HG02852 (cell line): ENCODE results near the gene KRT77.
"Not testable (repeated sequence)": the region's sequence is repeated elsewhere in the genome, so short reads cannot be mapped to it uniquely, and the experiment has no call there.

Source experiments
- ATAC-seq: cut with Tn5 transposase; IDR thresholded peaks from one replicate; pipeline ENCODE4 v1.9.1; 2021; ENCODE audit warnings: mild to moderate bottlenecking, moderate library complexity; ENCODE audit not compliant: unreplicated experiment

KRT77 gene

DNA sequence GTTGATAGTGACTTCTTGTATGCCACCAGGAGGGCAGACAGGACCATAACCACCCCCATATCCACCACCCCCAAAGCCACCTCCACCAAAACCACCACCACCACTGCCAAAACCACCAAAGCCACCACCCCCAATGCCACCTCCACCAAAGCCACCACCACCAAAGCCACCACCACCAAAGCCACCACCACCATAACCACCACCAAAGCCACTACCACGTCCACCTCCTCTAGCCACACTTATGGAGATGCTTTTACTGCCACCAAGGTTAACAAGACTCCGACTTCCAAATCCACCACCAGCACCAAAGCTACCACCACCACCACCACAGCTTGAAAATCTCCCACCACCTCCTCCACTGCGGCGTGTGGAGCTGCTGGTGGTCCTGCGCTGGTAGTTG lies 23.4 kb downstream of the KRT77 start:
- ATAC-seq = no peak

DNA sequence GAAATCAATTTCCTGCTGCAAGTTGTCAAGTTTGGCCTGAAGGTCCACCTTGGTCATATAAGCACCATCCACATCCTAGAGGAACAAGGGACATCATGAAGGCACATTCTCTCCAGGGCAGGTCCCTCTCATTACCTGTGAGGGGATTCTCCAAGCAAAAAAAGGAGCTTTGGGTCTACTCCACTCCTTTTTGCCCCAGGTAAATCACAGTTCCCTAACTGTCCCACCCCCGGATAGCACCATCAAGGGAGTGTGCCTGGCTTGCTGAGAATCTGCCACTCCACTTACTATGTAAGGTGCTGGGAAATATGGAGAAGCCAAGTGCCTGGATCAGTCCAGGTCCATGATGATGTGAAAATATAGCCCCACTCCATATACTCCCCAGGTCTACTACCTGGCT lies 25.7 kb downstream of the KRT77 start:
- ATAC-seq = no peak

DNA sequence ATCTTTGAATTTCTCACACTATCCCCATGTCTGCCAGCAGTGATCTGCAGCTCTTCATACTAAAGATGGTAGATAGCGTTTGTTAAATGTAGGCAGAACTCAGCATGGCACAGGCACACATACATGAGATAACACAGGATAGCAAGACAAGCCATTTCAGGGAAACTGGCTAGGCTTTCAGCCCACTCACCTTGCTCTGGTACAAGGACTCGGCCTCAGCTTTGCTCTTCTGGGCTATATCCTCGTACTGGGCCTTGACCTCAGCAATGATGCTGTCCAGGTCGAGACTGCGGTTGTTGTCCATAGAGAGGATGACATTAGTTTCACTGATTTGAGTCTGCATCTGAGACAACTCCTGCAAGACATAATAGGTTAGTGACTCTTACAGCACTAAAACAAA lies 26.2 kb downstream of the KRT77 start:
- ATAC-seq = no peak

DNA sequence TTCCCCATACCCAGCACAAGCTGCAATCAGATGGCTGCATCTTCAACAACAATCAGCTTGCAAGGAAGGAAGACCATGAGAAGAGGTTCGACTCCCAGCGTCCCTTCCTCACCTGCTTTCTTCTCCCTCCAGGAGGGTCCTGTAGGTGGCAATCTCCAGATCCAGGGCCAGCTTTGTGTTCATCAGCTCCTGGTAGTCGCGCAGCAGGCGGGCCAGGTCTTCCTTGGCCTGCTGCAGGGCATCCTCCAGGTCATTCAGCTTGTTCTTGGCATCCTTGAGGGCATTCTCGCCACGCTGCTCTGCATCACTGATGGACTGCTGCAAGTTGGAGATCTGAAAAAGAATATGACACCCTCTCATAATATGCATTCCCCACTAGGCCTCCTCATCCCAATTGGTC lies 27.2 kb downstream of the KRT77 start:
- ATAC-seq = no peak

DNA sequence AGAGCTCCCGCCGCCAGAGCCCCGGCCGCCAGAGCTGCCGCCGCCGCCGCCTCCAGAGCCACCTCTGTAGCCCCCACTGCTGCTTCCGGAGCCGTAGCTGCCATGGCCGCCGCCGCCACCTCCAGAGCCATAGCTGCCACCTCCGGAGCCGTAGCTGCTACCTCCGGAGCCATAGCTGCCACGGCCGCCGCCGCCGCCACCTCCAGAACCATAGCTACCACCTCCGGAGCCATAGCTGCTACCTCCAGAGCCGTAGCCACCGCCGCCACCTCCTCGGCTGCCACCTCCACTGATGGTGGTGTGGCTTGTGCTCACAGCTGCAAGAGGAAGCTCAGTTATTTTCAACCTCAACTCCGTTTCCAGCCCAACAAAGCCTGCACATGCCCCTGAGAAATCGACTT lies 28.0 kb downstream of the KRT77 start:
- no peak for ATAC-seq

DNA sequence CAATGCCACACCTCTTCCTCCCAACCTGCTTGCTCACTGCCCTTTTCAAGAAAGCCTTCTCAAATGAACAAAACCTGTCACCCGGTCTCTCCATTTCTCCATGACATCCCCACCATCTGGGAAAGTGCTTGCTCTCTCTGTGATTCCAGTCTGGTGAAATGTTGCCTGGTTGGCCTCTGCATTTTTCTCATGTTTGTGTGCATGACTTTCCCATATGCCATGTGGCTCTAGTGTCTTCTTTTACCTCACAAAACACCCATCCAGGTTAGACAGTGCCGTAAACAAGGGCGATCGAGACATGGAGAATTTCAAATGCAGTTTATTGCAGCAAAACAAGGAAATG lies 28.9 kb downstream of the KRT77 start:
- ATAC-seq = no peak

DNA sequence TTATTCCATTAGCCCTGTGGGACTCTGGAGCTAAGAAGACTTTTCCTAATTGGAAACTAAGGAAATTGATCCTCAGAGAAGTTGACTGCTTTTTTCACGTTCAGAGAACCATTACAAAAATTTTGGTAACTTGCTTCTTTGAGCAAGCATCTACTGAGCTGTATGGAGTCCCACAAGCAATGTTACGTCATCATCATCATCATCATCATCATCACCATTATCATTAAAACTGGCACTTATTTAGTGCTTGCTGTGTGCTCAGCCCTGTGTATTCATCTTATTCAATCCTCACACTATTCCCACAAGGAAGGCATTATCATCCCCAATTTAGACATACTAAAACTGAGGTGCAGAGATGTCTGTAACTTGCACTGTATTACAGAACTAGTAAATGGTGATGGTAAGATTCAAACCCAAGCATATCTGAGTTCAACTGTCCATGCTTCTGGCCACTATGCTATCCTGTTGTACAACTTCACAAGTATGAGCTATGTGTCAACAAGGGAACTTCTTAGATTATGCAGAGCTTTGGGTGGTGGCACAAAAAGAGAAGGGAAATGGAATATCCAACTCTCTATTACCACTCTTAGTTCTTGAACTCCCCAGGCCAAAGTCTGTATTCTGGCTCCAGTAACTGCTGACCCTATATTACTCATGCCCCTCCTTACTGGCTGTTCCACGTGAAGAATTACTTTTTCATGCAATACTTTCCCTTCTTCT lies 29.5 kb downstream of the KRT77 start:
- ATAC-seq = no peak

DNA sequence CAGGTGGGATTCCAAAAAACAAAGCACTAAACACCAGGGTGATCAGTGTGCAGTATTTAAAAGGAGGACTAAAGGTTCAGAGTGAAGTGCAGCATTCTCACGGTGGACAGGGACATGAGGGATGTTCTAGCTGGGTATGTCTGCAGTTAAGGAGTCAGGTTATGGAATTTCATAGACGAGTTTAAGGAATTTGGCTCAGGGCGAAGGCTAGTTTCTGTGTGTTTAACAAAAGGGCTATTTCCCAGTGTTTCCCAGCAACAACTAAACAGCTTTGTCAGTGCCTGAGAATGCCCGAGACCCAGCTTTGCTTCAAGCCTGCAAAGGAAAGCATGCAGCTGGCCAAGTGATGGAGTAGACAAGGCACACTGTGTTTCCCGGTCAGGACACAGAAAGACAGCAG lies 30.1 kb downstream of the KRT77 start:
- no peak for ATAC-seq

DNA sequence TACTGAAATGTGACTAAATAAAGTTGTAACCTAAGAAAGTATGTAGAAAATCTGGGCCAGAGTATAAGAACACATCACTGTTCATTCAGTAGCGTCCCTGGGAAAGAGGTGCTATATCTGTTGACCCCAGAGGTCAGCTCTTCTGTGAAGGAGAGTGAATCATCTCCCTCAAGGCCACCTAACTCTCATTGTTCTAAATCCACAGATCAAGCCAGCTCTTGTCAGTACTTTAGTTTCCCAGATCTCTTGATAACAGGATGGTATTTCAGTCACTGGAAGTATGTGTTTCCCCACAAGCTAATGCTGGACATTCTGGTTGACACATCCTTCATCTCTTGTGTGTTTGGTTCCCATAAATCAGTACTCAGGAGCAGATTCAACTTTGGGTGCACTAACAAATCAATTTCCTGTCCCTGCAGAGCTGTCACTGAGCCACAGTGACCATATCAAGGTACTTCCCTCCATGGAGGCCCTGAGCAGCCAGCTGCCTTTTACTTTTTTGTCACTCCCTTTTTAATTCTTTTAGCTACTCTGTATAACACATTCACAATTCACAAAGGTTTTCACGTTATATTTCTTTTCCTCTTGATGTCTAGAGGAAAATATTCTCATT lies 30.9 kb downstream of the KRT77 start:
- no peak for ATAC-seq

DNA sequence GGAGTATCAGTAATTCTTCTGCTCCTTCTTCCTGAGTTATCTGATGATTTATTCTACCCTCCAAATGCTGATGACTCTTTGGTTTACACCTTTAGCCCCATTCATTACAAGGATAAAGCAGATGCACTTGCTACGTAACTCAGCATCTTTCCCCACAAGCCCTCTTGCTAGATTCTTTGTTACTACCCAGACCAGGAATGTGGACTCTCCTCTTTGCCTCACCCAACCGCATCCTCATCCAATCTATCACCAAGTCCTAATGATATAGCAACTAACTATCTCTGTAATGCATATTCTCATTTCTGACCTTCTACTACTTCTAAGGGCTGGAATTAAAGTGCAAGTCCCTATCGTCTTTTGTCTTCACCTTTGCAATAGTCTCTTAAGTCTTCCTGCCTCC lies 32.4 kb downstream of the KRT77 start:
- no peak for ATAC-seq

DNA sequence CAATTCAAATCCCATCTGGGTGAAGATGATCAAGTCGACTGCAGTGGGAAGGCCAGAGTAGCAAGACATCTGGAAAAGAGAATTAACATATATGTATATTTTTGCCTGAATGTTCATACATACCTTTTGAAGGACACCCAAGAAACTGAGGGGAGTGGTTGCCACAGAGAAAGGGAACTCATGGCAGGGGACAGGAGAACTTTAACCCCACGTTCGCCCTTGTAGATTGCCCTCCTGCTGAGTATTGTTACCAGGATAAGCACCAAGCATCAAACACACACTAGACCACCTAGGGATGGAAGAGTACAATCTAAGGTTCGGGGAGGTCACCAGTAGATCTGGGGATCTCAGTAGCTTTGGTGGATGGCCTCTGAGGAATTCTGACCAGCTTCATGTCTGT lies 32.8 kb downstream of the KRT77 start:
- ATAC-seq = no peak

DNA sequence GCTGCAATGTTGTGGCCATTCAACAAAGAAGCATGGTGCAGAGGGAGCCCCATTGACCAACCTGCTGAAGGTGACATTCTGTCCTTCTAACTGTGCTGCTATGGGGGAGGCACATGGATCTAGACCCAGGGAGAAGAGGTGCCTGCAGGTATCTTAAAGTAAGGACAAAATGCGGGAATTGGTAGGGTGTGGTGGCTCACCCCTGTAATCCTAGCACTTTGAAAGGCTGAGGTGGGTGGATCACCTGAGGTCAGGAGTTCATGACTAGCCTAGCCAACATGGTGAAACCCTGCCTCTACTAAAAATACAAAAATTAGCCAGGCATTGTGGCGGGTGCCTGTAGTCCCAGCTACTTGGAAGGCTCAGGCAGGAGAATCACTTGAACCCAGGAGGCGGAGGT lies 33.4 kb downstream of the KRT77 start:
- ATAC-seq = not testable (repeated sequence)

DNA sequence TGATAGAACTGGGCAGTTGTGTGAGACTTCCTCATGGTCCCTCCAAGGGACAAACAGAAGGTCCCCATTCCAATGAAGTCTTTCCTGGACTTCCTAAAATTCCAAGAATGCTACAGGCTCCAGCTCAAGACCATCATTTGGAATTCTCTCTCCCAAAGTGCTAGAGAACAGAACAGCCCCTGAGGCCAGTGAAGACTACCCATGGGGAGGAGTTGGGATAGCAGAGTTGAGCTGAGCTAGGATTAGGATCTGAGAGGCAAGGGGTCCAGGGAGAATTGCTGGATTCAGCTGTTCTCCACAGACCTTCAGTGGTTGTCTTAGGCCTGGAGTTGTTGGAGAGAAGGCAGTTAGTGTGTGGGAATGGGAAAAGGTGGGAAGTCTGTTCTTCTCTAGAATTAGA lies 33.9 kb downstream of the KRT77 start:
- no peak for ATAC-seq

DNA sequence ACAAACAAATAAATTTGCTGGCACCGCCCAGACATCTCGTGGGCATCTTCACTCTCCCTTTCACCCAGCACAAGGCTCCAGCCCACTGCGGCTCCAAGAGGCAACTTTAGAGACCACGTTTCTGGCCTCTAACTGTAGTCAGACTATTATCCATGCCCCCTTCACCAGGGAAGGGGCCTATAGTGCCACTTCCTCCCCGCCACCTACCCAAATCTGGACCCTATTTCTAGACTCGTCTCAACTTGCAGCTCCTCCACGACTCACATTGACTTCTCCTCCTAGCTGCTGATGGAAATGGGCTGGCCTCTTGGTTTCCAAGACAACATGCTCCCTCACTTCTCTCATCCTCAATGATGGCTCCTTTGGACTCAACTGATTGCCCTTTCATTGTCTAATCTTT lies 35.4 kb downstream of the KRT77 start:
- ATAC-seq = no peak

DNA sequence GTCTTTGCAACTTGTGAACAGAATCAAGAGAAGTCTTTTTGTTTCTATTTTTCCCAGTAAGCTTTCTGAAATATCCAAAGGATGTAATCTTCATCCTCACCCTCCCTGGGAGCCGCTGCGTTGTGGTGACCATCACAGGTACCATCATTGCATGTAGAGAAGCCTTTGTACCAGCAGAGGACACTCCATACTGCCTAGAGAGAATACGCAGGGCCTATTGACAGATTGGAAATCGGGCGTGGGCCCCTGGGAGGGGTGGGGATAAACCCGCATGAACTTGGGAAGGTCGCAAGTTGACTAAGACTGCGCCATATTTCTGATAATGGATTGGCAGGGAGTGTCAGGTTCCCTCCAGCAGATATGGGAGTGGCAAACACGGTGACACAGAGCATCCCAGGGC lies 35.8 kb downstream of the KRT77 start:
- no peak for ATAC-seq

DNA sequence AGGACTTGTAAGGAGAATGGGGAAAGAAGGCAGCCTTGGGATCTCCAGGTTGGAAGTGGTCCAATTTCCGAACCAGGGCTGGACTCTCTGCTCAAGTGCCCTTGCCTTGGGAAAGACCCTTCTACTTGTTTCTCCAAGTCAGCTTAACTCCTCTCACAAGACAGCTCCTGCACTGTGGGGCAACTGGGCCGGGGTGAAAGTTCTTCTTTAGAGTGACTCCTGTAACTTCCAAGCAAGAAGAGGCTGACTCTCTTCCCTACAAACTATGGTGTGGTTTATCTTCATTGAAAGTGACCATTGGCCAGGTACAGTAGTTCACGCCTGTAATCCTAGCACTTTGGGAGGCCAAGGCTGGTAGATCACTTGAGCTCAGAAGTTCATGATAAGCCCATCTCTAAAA lies 36.9 kb downstream of the KRT77 start:
- ATAC-seq = no peak

DNA sequence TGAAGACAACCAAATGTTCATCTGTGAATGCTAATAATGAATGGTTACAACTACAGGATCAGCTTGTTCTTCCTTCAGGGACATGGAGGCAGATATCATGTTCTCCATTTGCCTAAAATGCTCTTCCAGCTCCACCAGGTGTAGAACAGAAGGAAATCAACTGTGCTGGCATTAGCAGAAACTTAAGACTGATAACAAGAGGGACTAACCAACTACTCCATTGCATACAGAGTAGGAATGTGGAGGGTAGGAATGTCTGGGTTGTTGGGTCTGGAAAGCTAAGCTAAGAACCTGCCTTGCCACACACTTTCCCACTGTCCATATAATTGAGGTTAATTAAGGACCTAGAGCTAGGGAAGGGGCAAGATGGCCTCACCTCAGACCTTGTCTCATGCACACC lies 39.9 kb downstream of the KRT77 start:
- no peak for ATAC-seq

DNA sequence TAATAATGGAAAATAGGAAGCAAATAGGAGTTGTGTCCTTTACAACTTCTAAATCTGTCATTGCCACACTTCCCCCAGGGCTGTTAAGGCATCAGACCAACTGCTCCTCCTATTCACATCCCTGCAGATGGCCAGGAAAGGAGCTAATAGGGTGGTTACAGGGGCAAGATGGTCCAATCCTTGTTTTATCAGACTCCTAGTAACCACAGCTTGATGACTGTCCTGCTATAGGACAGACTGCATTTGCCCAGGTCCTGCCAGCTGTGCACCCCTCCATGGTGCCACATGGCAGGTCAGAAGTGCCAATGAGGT lies 40.5 kb downstream of the KRT77 start:
- no peak for ATAC-seq

DNA sequence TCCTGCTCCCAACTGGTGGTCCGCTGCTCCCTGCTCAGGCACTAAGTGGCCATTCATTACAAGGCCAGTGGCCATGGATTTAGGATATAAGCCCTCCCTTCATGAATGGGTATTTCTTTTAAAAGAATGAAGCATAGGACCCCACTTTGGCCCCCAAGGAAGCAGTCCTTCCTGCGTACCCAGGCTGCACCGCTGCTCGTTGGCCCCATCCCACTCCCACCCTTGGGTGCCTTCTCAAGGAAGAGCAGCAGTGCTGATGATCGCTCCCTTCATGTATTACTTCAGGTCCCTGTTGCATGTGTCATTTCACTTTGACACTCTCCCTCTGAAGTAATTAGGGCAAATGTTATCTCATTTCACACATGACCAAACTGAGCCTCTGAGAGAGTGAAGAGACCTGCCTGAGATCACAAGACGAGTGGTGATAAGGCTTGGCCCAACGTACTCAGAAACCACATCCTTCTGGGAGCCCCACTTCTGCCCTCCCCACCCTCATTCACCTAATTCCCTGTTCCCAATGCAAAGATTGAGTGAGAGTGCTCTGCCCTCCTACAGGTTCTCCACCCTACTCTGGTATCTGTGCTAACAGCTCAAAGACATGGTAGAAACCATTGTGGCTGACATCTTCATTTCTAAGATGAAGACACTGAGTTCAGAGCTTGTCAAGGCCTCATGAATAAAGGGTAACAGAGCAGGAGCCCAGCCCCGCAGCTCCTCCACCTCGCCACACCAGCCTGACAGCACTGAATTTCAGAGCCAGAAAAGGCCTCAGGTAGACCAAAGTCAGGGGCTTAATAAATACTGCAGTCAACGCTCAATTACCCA lies 41.0 kb downstream of the KRT77 start:
- ATAC-seq = no peak

DNA sequence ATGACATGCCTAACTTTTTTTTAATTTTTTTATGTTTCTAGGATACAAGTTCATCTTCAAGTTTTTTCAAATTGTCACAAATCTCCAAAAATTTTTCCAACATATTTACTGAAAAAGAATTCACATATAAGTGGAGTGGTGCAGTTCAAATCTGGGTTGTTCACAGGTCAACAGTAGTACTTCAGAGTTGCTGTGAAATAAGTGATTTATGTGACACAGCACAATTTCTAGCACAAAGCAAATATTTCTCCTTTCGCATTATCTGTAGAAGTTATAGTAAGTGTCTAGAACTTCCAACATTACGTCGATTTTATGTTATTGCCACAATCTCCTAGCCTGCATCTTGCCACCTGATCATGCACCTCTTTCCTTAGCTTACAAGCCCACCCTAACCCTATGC lies 41.7 kb downstream of the KRT77 start:
- ATAC-seq = no peak

DNA sequence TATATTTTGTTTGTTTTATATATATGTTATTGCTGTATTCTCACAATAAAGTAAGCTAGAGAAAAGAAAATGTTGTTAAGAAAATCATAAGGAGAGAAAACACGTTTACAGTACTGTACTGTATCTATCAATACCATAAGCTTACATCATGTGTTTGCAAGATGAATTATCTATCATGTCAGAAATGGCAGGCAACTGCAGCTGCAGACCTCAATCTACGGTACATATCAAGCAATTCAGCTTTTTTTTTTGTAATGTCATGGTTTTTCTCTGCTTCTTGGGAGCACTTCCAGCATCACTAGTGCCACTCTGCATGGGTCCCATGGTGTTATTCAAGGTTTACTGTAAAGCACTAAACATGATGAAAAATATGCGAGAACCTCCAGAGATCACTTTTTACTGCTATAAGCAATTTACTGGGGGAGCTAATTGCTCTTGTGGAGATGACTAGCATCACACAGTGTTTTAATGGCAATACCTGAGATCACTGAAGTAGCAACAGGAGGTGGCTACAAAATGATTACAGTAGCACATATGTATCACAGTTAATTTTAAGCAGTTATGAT lies 42.3 kb downstream of the KRT77 start:
- no peak for ATAC-seq

DNA sequence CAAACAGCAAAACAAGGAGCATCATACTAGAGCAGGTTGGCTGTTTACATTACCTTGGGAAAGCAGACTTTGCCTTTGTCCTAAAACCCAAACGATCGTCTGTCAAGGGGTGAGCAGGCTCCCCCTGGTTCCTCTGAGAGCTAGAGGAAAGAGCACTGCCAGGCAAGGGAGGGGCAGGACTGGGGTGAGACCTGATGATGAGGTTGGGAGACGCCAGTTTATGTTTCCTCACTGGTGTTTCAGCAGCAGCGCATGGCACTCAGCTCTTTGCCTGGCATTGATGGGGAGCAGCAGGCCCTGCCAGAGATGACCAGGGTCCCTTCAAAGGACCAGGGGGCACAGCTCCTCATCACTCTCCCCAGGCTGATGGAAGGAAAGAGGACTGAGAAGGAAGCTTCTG lies 43.4 kb downstream of the KRT77 start:
- no peak for ATAC-seq
